GM12801 (cell line): ENCODE results near the gene GNAS.

Experiments
- CTCF ChIP-seq: IDR thresholded peaks from one replicate; pipeline ENCODE4 v1.5.1; 2011; ENCODE audit warnings: control low read depth; ENCODE audit not compliant: insufficient read length; ENCODE audit errors: extremely low read depth

The GNAS gene

GRCh38 chr20:58911309-58911708 lies 58.8 kb downstream of the GNAS start:
- TF ChIP-seq CTCF = no peak

GRCh38 chr20:58911970-58912369 lies 59.5 kb downstream of the GNAS start:
- TF ChIP-seq CTCF = no peak

- TF ChIP-seq CTCF = no peak
Observed at GRCh38 chr20:58913079-58913478, 60.6 kb downstream of the GNAS start.

DNA sequence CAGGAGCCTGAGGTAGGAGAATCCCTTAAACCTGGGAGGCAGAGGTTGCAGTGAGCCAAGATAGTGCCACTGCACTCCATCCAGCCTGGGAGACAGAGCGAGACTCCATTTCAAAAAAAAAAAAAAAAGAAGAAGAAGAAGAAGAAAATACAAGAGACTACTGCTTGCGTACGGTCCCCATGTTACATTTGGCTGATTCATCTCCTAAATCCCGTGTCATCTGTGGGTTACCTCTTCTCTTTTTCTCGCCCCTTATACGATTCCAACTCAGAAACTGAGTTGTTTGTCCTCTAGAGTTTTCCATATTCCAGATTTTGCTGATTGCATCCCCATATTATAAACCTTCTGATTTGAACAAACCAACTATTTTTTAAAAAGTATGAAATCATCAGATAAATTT lies 66.1 kb downstream of the GNAS start:
- TF ChIP-seq CTCF = no peak

GRCh38 chr20:58921564-58921963 lies 69.0 kb downstream of the GNAS start:
- TF ChIP-seq CTCF = no peak

DNA sequence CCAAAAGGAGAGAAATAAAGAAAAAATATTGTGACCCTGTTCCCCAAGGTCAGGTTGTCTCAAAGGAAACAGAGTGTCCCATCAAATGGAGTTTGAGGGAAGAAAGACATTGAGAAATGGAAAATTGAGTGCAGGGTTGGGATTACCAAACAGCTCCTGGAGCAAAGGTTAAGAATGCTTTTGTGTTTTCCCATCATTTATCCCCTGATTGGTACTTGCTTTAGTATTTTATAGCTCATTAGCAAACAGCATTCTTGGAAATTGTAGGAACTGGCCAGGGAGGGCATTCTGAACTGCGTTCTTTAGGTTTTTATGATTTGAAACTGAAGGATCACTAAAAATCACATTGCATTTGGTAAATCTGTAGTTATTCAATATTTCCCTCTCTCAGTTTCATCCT lies 69.5 kb downstream of the GNAS start:
- TF ChIP-seq CTCF = no peak

GRCh38 chr20:58923117-58923712 lies 70.7 kb downstream of the GNAS start:
- no peak for TF ChIP-seq CTCF
